ENCODE measurements around the gene ATP6V0D1.

Gene ATP6V0D1

DNA sequence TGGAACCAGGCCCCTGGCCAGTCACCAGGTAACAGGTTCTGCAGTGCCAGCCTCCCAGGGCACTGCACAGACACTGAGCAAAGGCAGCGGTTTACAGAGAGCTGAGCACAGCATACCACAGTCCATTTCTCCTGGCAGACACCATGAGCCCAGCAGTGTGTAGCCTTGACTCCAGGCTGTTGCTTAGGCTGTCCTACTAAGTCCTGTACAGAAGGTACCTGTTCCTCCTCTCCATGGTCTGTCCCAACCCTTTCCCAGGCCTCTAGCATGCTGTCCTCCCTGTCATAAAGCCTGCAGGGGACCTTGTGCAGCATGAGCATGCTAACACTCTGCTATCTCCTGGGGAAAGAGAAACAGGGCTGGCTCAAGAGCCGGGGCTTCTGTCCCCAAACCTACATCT, 20.0 kb downstream of the ATP6V0D1 start:
- no peak for DNase-seq

DNA sequence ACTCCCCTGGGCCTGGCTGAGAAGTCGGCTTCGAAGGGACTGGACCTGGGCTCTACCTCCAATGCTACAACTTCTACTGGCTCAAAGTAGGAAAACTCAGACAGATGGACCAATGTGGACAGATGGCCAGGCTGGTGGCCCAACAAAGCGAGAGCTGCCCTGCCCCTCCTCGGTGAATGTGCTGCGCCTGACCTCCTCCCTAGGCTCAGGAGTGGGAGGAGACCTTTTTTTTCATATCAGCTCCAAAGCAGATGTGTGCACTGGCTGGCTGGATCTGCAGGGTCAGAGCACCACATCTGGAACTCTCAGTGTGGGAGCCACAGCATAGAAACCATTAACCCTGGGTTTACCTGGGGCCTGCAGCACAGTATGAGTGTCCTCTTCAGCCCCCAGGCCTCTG, 20.8 kb downstream of the ATP6V0D1 start:
- peak; percentile 57 for DNase-seq

- no peak for DNase-seq
These were observed 21.2 kb downstream of the ATP6V0D1 start for GRCh38 chr16:67459861-67460150.

DNA sequence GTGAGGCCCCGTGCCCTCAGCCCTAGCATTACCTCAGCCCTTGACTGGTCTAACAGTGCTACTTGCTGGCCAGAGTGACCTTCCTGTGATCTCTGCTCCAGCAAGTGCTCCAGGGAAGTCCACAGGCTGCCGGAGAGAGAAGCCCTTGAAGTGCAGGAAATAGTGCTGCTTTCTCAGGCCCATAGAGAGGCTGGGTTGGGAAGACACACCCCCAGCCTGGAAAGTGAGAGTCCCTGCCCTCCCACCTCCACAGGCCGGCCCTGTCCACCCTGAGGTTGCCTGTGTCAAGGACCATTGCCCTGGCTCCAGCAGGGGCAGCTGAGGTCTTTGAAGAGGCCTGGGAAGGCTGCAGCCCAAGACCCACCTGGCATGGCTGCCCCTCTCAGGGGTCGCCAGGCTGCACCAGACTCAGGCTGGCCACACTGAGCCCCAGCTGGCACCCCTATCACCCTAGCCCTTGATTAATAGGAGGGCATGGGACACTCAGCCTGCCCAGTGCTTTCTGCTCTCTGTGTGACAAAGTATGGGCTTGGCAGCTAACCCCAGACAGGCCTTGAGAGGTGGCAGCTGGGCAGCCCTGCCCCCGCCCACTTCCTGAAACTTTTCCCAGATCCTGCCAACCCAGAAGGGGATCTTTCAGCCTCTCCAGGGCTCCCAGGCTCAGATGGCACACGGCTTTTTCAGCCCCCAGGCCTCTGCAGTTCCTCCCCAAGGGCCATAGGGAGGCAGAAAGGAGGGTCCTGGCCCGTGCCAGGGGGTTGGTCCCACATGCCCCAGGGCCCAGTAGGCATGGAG, 21.7 kb downstream of the ATP6V0D1 start:
- peak; percentile 73 for DNase-seq

DNA sequence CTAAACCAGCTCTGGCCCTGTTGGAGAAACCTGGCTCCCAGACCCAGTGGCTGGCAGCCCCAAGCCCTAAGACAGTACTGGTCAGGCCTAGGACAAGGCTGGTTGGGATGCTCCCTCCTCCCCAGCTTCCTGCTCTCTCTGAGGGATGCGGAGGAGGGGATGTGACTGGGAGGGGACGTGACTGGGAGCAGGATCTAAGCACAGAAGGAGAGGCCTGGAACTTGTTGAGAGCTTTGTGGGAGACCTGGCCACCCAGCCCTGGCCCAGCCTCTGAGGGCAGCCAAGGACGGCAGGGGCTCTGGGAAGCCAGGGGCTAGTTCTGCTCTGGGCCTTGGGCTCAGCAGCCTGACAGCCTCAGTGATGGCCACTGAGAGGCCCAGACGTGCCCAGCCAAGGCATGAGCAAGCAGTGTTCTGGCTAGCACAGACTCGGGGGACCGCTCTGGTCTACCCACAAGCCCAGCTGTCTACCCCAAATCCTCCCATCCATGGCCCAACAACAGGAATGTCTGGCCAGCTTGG, 22.8 kb downstream of the ATP6V0D1 start:
- DNase-seq = no peak

DNA sequence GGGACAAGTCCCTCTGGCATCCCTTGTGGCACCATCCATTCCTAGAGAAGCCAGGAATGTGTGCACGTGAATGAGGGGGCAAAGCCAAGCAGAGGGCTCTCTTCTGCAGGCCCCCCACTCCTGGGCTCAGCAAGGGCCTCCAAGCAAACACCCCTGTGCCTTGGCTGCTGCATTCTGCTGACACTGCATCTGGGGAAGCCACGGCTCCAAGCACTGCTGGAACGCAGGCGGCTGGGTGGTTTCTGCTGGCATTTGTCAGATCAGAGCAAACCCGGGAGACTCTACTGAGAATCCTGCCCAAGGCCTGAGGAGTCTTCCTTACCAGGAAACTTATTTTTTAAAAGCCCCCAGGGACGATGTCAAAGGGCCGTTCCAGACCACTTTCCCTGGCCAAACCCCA, 23.3 kb downstream of the ATP6V0D1 start:
- DNase-seq = no peak

DNA sequence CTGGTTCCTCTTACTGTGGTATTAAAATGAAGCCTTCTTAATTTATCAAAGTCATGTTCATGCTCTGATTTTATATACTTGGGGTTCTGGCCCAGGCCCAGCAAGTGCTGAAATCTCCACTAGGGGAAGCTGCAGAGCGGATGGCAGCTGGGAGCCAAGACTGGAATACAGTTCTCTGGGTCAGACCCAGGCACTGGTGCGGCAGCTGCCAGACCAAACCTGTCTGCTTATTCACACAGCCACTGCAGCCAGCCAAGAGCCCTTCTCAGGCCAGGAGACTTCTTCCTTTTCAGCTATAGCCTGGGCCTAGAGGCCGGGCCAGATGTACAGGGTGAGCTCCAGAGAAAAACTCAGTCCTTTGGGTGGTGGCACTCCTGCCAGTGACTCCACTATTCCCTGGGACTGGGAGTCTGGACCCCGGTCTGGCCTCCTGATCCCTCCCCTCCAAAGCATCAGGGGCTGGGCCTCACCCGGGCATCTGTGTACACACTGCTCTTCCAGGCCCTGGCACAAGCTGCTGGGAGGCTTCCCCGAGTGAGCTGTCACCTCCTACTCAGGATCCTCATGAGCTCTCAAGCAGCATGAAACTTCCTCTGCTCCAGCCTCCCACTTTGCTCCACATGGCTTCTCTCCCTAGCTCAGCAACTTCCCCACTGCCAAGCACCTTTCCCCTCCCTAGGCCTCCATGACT, 24.4 kb downstream of the ATP6V0D1 start:
- DNase-seq = peak; percentile 81

GRCh38 chr16:67454852-67455251, 26.1 kb downstream of the ATP6V0D1 start:
- no peak for DNase-seq

DNA sequence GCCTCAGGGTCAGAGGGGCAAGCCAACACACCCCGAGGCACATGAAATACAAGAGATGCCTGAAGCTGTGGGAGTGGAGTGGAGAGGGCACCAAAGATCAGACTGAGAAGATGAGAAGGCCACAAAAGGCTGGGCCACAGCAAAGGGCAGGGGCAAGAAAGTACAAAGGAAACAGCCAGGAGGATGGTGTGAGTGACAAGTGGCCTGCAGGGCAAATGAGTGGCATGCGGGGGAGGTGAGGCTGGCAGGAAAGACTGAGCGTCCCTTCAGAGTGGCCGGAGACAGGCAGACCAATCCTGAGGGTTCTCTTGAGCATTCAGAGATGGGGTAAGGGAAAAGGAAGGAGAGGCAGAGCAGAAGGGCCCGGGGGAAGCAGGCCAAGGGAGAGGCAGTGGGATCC, 26.9 kb downstream of the ATP6V0D1 start:
- no peak for DNase-seq

GRCh38 chr16:67451704-67452435, 29.1 kb downstream of the ATP6V0D1 start:
- peak; percentile 63 for DNase-seq

GRCh38 chr16:67451061-67451703, 29.8 kb downstream of the ATP6V0D1 start:
- DNase-seq = peak; percentile 84

- no peak for DNase-seq
These were observed 31.2 kb downstream of the ATP6V0D1 start for GRCh38 chr16:67449739-67450138.

DNA sequence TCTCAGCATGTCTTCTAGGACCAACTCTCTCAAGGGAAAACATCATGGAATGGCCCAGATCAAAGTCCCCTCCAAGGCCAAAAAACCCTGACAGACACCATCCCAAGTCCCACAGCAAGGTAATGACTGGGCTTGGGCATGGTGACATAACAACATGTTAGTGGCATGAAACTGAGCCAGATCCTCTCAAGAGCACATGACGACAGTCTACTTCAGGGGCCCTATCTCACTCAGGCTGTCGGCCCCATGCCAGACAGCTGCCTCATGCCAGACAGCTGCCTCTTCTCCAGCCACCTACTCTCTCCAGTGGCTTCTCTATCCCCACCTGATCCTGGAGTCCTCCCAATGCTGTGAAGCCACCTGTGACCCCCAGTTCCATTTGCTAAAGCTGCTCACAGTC, 31.6 kb downstream of the ATP6V0D1 start:
- peak; percentile 47 for DNase-seq

DNA sequence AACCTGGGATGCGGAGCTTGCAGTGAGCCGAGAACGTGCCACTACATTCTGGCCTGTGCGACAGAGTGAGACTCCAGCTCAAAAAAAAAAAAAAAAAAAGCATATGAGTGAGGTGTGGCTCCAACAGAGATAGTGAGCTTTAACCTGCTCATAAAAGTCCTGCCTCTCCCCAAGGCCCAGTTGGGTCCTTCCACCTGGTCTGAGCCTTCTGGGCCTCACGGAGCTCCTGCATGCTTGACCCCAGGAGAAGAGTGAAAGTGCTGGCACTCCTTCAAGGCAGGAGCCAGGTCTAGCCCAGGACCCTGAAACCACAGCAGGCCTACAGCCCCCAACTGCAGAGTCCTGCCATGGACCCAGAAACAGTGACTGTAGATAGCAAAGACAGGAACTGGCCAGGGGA, 32.4 kb downstream of the ATP6V0D1 start:
- DNase-seq = no peak

- DNase-seq = peak; percentile 62
These were observed 33.4 kb downstream of the ATP6V0D1 start for GRCh38 chr16:67447508-67448076.

GRCh38 chr16:67446968-67447507, 33.9 kb downstream of the ATP6V0D1 start:
- no peak for DNase-seq

GRCh38 chr16:67445913-67446907, 34.7 kb downstream of the ATP6V0D1 start:
- peak; percentile 47 for DNase-seq

GRCh38 chr16:67445441-67445912, 35.5 kb downstream of the ATP6V0D1 start:
- no peak for DNase-seq

DNA sequence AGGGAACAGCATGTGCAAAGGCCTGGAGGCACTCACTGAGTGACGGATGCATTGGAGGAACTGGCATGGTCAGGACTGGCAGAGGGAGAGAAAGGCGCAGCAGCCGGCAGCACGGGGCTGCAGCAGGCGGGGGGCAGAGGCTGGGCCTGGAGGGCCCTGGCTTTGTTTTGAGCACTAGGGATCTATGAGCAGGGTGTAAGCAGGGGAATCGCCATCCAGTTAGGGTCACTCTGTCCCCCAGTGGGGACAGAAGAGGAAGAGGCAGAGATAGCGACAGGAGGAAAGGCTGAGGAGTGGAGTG, 35.9 kb downstream of the ATP6V0D1 start:
- DNase-seq = no peak

DNA sequence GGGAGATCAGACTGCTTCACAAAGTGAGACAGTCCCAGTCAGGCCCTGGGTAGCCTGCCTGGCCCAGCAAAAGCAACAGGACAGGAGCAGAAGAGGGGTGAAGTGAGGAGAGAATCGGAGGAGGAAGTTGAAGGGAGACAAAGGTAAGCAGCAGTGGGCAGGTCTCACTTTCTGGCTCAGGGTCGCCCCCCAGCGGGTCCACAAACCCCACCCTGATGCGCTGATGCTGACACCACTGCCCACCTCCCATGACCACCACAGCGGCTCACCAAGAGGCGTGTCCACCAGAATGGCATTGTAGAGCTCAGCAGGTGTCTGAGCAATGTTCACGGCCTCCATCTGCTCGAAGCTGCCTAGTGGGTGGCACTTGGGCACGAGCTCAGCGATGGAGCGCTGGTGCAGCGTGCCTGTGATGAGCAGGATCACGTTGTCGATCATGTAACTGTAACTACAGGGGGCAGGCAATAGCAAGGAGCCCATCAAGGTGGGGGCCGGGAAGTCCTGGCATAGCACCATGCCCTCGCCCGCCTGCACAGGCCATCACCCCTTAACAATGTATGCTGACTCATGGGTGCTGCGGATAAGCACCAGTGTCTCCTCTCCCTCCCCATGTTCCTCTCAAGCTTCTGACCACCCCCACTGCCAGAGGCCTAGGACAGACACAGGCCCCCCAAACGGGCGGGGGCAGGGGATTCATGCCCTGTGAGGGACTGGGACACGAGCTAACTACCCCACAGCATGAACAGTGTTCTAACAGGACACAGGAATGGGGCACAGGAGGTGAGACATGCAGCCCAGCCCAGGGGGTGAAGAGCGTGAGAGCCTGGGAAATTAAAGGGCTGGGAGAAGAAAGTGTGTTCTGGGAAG, 36.5 kb downstream of the ATP6V0D1 start:
- no peak for DNase-seq

All from femur (tissue), 1 donor.